ENCODE data around the gene MZB1. TPM values are rescaled to one million over a fixed set of nuclear protein-coding genes. Genes with fewer than 3 reads are reported as not detected.
"Not testable (repeated sequence)": the region's sequence is repeated elsewhere in the genome, so short reads cannot be mapped to it uniquely, and the experiment has no call there.

The MZB1 gene
- total RNA-seq, 1 experiment from 2014 or later, result 0.52 TPM

GRCh38 chr5:139361835-139362429, 27.8 kb downstream of the MZB1 start:
- peaks cover 18% of the 10 kb centered on the region; the same call in 1 of the 2 replicates for H3K36me3 ChIP-seq (ENCODE audit: low read depth)
- CTCF ChIA-PET, result no interaction called here
- H3K9me3 ChIP-seq (ENCODE audit: insufficient read depth, low read depth), result no peaks in the 10 kb centered on the region
- H2AFZ ChIP-seq, result no peak overlapping the region
- H3K27ac ChIP-seq, result no peak overlapping the region
- POLR2A ChIA-PET (ENCODE audit: unreplicated experiment), result no interaction called here
- intact Hi-C loops (cut with micrococcal nuclease; ENCODE audit: unreplicated experiment), result no loop called here
- no peak overlapping the region for H3K4me3 ChIP-seq
- 0 out of 2 replicates have a peak, but pooled peaks cover 5% of the 10 kb centered on the region for H3F3A ChIP-seq (ENCODE audit: insufficient read depth, low read depth)
- peaks cover 73% of the 10 kb centered on the region for H4K20me1 ChIP-seq (ENCODE audit: insufficient read depth)
- no peak overlapping the region for H3K4me2 ChIP-seq
- no peaks in the 10 kb centered on the region for H3K4me1 ChIP-seq (replicated peaks; ENCODE audit: insufficient read depth)
- H3K79me2 ChIP-seq (ENCODE audit: low read depth), result peaks cover 60% of the 10 kb centered on the region
- DNase-seq, result no peak
- no peaks in the 10 kb centered on the region for H3K9me2 ChIP-seq (ENCODE audit: insufficient read depth)
- TF ChIP-seq EZH2 (IDR thresholded peaks at IDR 0.05; ENCODE audit: low read depth), result no peak
- no peak for TF ChIP-seq CTCF (conservative IDR thresholded peaks at IDR 0.05)
- BruUV-seq (replicated peaks), result no TSS peak
- H3K27me3 ChIP-seq (ENCODE audit: insufficient read depth, low read depth), result no peaks in the 10 kb centered on the region

GRCh38 chr5:139360384-139360783, 29.3 kb downstream of the MZB1 start:
- Histone ChIP-seq H3K27ac (no peak overlapping the region), H3F3A (ENCODE audit: insufficient read depth, low read depth) (no peaks in the 10 kb centered on the region), H3K36me3 (ENCODE audit: low read depth) (0 out of 2 replicates have a peak, but pooled peaks cover 12% of the 10 kb centered on the region), H3K9me2 (ENCODE audit: insufficient read depth) (no peaks in the 10 kb centered on the region), H3K4me3 (no peak overlapping the region), H3K4me1 (replicated peaks; ENCODE audit: insufficient read depth) (no peaks in the 10 kb centered on the region), H2AFZ (no peak overlapping the region), H3K27me3 (ENCODE audit: insufficient read depth, low read depth) (no peaks in the 10 kb centered on the region), H3K4me2 (no peak overlapping the region), H4K20me1 (ENCODE audit: insufficient read depth) (peaks cover 88% of the 10 kb centered on the region), H3K79me2 (ENCODE audit: low read depth) (peaks cover 76% of the 10 kb centered on the region), H3K9me3 (ENCODE audit: insufficient read depth, low read depth) (no peaks in the 10 kb centered on the region)
- no peak for TF ChIP-seq EZH2 (IDR thresholded peaks at IDR 0.05; ENCODE audit: low read depth)
- TF ChIP-seq CTCF (conservative IDR thresholded peaks at IDR 0.05), result no peak
- intact Hi-C loops (cut with micrococcal nuclease; ENCODE audit: unreplicated experiment), result no loop called here
- CTCF ChIA-PET, result no interaction called here
- BruUV-seq (replicated peaks), result no TSS peak
- no peak for DNase-seq
- POLR2A ChIA-PET (ENCODE audit: unreplicated experiment), result no interaction called here

GRCh38 chr5:139358064-139358463, 31.6 kb downstream of the MZB1 start:
- Histone ChIP-seq H3K4me3 (no peak overlapping the region), H3K4me1 (replicated peaks; ENCODE audit: insufficient read depth) (no peaks in the 10 kb centered on the region), H3F3A (ENCODE audit: insufficient read depth, low read depth) (no peaks in the 10 kb centered on the region), H3K9me2 (ENCODE audit: insufficient read depth) (no peaks in the 10 kb centered on the region), H3K79me2 (ENCODE audit: low read depth) (peaks cover 99% of the 10 kb centered on the region), H3K27me3 (ENCODE audit: insufficient read depth, low read depth) (no peaks in the 10 kb centered on the region), H3K27ac (no peak overlapping the region), H4K20me1 (ENCODE audit: insufficient read depth) (peaks cover 97% of the 10 kb centered on the region), H3K36me3 (ENCODE audit: low read depth) (0 out of 2 replicates have a peak, but pooled peaks cover 5% of the 10 kb centered on the region), H2AFZ (no peak overlapping the region), H3K4me2 (no peak overlapping the region), H3K9me3 (ENCODE audit: insufficient read depth, low read depth) (no peaks in the 10 kb centered on the region)
- POLR2A ChIA-PET (ENCODE audit: unreplicated experiment), result no interaction called here
- DNase-seq, result no peak
- intact Hi-C loops (cut with micrococcal nuclease; ENCODE audit: unreplicated experiment), result no loop called here
- CTCF ChIA-PET, result no interaction called here
- TF ChIP-seq EZH2 (IDR thresholded peaks at IDR 0.05; ENCODE audit: low read depth) (no peak), CTCF (conservative IDR thresholded peaks at IDR 0.05) (no peak)
- BruUV-seq (replicated peaks), result no TSS peak

- intact Hi-C loops (cut with micrococcal nuclease; ENCODE audit: unreplicated experiment); POLR2A ChIA-PET (ENCODE audit: unreplicated experiment); H3F3A ChIP-seq (ENCODE audit: insufficient read depth, low read depth); H2AFZ ChIP-seq; H3K9me2 ChIP-seq (ENCODE audit: insufficient read depth); BruUV-seq (replicated peaks); H3K9me3 ChIP-seq (ENCODE audit: insufficient read depth, low read depth); H3K27me3 ChIP-seq (ENCODE audit: insufficient read depth, low read depth); DNase-seq; H3K4me1 ChIP-seq (replicated peaks; ENCODE audit: insufficient read depth); H3K27ac ChIP-seq; H3K4me3 ChIP-seq; H3K4me2 ChIP-seq: not testable (repeated sequence)
- CTCF ChIA-PET, result interaction anchor here (0.5 kb wide), 1 partner anchor 210 kb away, joined by 3 read pairs; no protein-coding TSS in a partner anchor
- 0 out of 2 replicates have a peak, but pooled peaks cover 10% of the 10 kb centered on the region for H3K36me3 ChIP-seq (ENCODE audit: low read depth)
- peaks cover 97% of the 10 kb centered on the region for H4K20me1 ChIP-seq (ENCODE audit: insufficient read depth)
- H3K79me2 ChIP-seq (ENCODE audit: low read depth), result peaks cover 100% of the 10 kb centered on the region
Measured at GRCh38 chr5:139355900-139356299, 33.8 kb downstream of the MZB1 start.
